ENCODE data around the gene DGKD. TPM values are rescaled to one million over a fixed set of nuclear protein-coding genes. Genes with fewer than 3 reads are reported as not detected.

The DGKD gene
- total RNA-seq, 1 experiment from 2014 or later = 52.0 TPM

- TF ChIP-seq ZNF274 (IDR thresholded peaks at IDR 0.05; ENCODE audit: low read depth, low read length) (no peak), POLR2A (IDR thresholded peaks at IDR 0.05; ENCODE audit: borderline replicate concordance, extremely low read depth, insufficient read depth, insufficient read length) (no peak)
These were observed 75.0 kb downstream of the DGKD start (continued) for GRCh38 chr2:233429175-233429897.

GRCh38 chr2:233430081-233430480 lies 75.8 kb downstream of the DGKD start:
- ChIA-PET RAD21 (ENCODE audit: low non-redundant PET in 1 of 2, low total read pairs in 2 of 2, uncharacterized antibody in 2 of 2, unreplicated experiment in 2 of 2) (no interaction called here), CTCF (no interaction called here), POLR2A (no interaction called here)
- Histone ChIP-seq H3K4me3 (replicated peaks in 1 of 2; ENCODE audit: low read depth in 1 of 2, low read length in 2 of 2) (no peak overlapping the region), H3K9me2 (ENCODE audit: insufficient read depth) (no peaks in the 10 kb centered on the region), H3K9me3 (ENCODE audit: control insufficient read depth in 1 of 2, insufficient read depth in 1 of 2, low read depth in 1 of 2, low read length in 2 of 2) (no peaks in the 10 kb centered on the region), H2AFZ (ENCODE audit: low read depth, low read length, poor library complexity, severe bottlenecking) (no peak overlapping the region), H3K27me3 (ENCODE audit: insufficient read depth, low read length) (no peaks in the 10 kb centered on the region), H3K79me2 (ENCODE audit: insufficient read depth, low read length) (peaks cover 85% of the 10 kb centered on the region), H3K36me3 (ENCODE audit: control insufficient read depth in 1 of 2, insufficient read depth in 2 of 2, low read length in 2 of 2) (peaks cover 0 to 6% of the 10 kb centered on the region in 2 experiments; a peak in 1 of 4 replicates), H3K9ac (ENCODE audit: low read length) (no peak overlapping the region), H3K4me1 (ENCODE audit: control insufficient read depth in 1 of 2, insufficient read depth in 2 of 2, low read length in 2 of 2) (peaks cover 12 to 31% of the 10 kb centered on the region in 2 experiments), H3K27ac (ENCODE audit: low read depth, low read length) (no peak overlapping the region), H3K4me2 (ENCODE audit: low read length) (no peak overlapping the region), H4K20me1 (ENCODE audit: insufficient read depth) (peaks cover 7% of the 10 kb centered on the region; the same call in 1 of the 2 replicates)
- no peak for TF ChIP-seq YY1 (IDR thresholded peaks at IDR 0.05; ENCODE audit: extremely low read depth, insufficient replicate concordance, low read depth, low read length)
- no peak for TF ChIP-seq EGR1 (IDR thresholded peaks at IDR 0.05; ENCODE audit: low read depth)
- TF ChIP-seq ELF1 (IDR thresholded peaks at IDR 0.05; ENCODE audit: borderline replicate concordance, low read depth) = no peak
- TF ChIP-seq FOSL1 (IDR thresholded peaks at IDR 0.05; ENCODE audit: low read depth) = no peak
- TF ChIP-seq ZNF274 (IDR thresholded peaks at IDR 0.05; ENCODE audit: low read depth, low read length) = no peak
- TF ChIP-seq RAD21 (IDR thresholded peaks at IDR 0.05; ENCODE audit: low read depth) = no peak
- no peak for TF ChIP-seq CBX3 (IDR thresholded peaks at IDR 0.05; ENCODE audit: low read depth)
- no peak for TF ChIP-seq ZBTB33 (IDR thresholded peaks at IDR 0.05; ENCODE audit: extremely low read depth, insufficient replicate concordance, low read length)
- no peak for TF ChIP-seq SIN3A (IDR thresholded peaks at IDR 0.05; ENCODE audit: low read depth)
- TF ChIP-seq EZH2 (IDR thresholded peaks at IDR 0.05) = no peak
- DNase-seq (ENCODE audit: low read depth, low spot score) = no peak
- intact Hi-C loops (cut with micrococcal nuclease) = no loop called here
- no TSS peak for BruUV-seq (replicated peaks)
- no peak for ATAC-seq
